ENCODE results near the gene SGSM2. TPM values are rescaled to one million over a fixed set of nuclear protein-coding genes. Genes with fewer than 3 reads are reported as not detected.

The SGSM2 gene
- total RNA-seq, 1 experiment from 2014 or later = 62.0 TPM

DNA sequence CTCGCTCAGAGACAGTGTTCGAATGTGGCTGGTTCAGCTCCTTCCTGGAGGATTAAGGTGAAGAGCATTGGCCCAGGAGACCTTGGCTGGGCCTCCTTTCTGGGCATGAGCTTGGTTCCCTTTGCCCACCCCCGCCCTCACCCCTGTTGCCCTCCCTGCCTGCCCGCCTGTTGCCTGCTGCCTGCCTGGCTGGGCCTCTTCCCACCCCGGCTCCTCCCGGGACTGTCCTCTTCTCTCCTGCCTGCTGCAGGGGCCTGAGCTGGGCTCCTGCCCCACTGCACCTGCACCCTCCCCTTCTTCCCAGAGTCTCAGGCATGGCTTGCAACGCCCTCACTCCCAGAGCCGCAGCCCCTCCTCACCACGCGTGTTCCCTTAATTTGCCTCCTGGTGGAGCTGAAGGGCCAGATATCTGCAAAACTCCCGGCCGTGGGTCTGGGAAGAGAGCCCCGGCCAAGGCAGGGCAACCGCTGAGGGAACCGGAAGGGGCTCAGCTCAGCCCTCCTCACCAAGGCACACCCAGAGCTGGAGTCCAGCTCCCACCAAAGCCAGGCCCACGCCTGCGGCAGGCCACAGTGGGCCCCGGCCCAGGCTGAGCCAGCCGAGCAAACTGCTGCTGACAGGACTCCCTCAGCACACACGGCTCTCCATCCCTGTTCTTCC lies 32.4 kb downstream of the SGSM2 start:
- no peaks in the 10 kb centered on the region for H3K79me2 ChIP-seq (ENCODE audit: low read depth)

DNA sequence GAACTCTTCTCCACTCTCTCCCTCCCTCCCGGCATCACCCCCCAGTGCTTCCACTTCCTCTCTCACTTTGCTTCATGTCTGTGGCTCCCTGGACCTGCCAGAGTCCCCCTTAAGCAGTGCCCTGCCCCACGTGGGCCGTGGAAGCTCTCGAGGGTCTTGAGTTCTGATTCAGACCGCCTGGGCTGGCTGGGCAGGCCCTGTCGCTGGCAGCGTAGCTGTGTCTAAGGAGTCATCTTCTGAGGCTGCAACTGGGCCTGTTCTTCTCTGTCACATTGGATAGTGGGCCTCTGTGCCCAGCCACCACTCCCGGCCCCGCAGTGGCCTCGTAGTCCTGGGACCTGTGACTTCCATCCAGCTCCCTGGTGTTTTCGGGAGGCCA lies 32.9 kb downstream of the SGSM2 start:
- Histone ChIP-seq H3K9me2 (ENCODE audit: insufficient read depth) (no peaks in the 10 kb centered on the region), H3K9me3 (ENCODE audit: insufficient read depth, low read depth) (no peaks in the 10 kb centered on the region), H3K79me2 (ENCODE audit: low read depth) (no peaks in the 10 kb centered on the region), H2AFZ (no peak overlapping the region), H3K27me3 (ENCODE audit: insufficient read depth, low read depth) (no peaks in the 10 kb centered on the region), H3K27ac (no peak overlapping the region), H3F3A (ENCODE audit: insufficient read depth, low read depth) (no peaks in the 10 kb centered on the region), H3K4me3 (no peak overlapping the region), H3K4me1 (replicated peaks; ENCODE audit: insufficient read depth) (no peaks in the 10 kb centered on the region), H3K4me2 (no peak overlapping the region), H3K36me3 (ENCODE audit: low read depth) (no peaks in the 10 kb centered on the region), H4K20me1 (ENCODE audit: insufficient read depth) (no peaks in the 10 kb centered on the region)
- DNase-seq = no peak
- ChIA-PET CTCF (no interaction called here), POLR2A (ENCODE audit: unreplicated experiment) (no interaction called here)
- BruUV-seq (replicated peaks) = no TSS peak
- intact Hi-C loops (cut with micrococcal nuclease; ENCODE audit: unreplicated experiment) = no loop called here
- TF ChIP-seq EZH2 (IDR thresholded peaks at IDR 0.05; ENCODE audit: low read depth) = no peak
- no peak for TF ChIP-seq CTCF (conservative IDR thresholded peaks at IDR 0.05)

More for the DNA sequence above, 32.4 kb downstream of the SGSM2 start:
- BruUV-seq (replicated peaks) = no TSS peak
- TF ChIP-seq EZH2 (IDR thresholded peaks at IDR 0.05; ENCODE audit: low read depth) (no peak), CTCF (conservative IDR thresholded peaks at IDR 0.05) (no peak)
- no peaks in the 10 kb centered on the region for H3K9me3 ChIP-seq (ENCODE audit: insufficient read depth, low read depth)
- H3K4me3 ChIP-seq = no peak overlapping the region
- DNase-seq = no peak
- no peak overlapping the region for H2AFZ ChIP-seq
- H3K36me3 ChIP-seq (ENCODE audit: low read depth) = no peaks in the 10 kb centered on the region
- intact Hi-C loops (cut with micrococcal nuclease; ENCODE audit: unreplicated experiment) = no loop called here
- no peak overlapping the region for H3K4me2 ChIP-seq
- H3K27me3 ChIP-seq (ENCODE audit: insufficient read depth, low read depth) = no peaks in the 10 kb centered on the region
- H3K27ac ChIP-seq = no peak overlapping the region
- POLR2A ChIA-PET (ENCODE audit: unreplicated experiment) = interaction anchor here (0.6 kb wide), 1 partner anchor 46 kb away, joined by 3 read pairs; no protein-coding TSS in a partner anchor
- H3K4me1 ChIP-seq (replicated peaks; ENCODE audit: insufficient read depth) = no peaks in the 10 kb centered on the region
- H4K20me1 ChIP-seq (ENCODE audit: insufficient read depth) = no peaks in the 10 kb centered on the region
- no peaks in the 10 kb centered on the region for H3F3A ChIP-seq (ENCODE audit: insufficient read depth, low read depth)
- CTCF ChIA-PET = no interaction called here
- H3K9me2 ChIP-seq (ENCODE audit: insufficient read depth) = no peaks in the 10 kb centered on the region

- H3K9me3 ChIP-seq (ENCODE audit: insufficient read depth, low read depth) = no peaks in the 10 kb centered on the region
- CTCF ChIA-PET = no interaction called here
- no peaks in the 10 kb centered on the region for H3K36me3 ChIP-seq (ENCODE audit: low read depth)
- H3K4me2 ChIP-seq = no peak overlapping the region
- H3F3A ChIP-seq (ENCODE audit: insufficient read depth, low read depth) = no peaks in the 10 kb centered on the region
- no TSS peak for BruUV-seq (replicated peaks)
- H3K4me1 ChIP-seq (replicated peaks; ENCODE audit: insufficient read depth) = no peaks in the 10 kb centered on the region
- H3K27ac ChIP-seq = no peak overlapping the region
- no peak overlapping the region for H3K4me3 ChIP-seq
- no peaks in the 10 kb centered on the region for H3K9me2 ChIP-seq (ENCODE audit: insufficient read depth)
- no peak overlapping the region for H2AFZ ChIP-seq
- H3K79me2 ChIP-seq (ENCODE audit: low read depth) = no peaks in the 10 kb centered on the region
- no peak for TF ChIP-seq EZH2 (IDR thresholded peaks at IDR 0.05; ENCODE audit: low read depth)
- TF ChIP-seq CTCF (conservative IDR thresholded peaks at IDR 0.05) = no peak
- H3K27me3 ChIP-seq (ENCODE audit: insufficient read depth, low read depth) = no peaks in the 10 kb centered on the region
- H4K20me1 ChIP-seq (ENCODE audit: insufficient read depth) = no peaks in the 10 kb centered on the region
- POLR2A ChIA-PET (ENCODE audit: unreplicated experiment) = no interaction called here
- intact Hi-C loops (cut with micrococcal nuclease; ENCODE audit: unreplicated experiment) = no loop called here
- DNase-seq = no peak
These were observed 34.2 kb downstream of the SGSM2 start for GRCh38 chr17:2371183-2372130.
